Measurements from ENCODE around the gene KNL1.

GRCh38 chr15:40562691-40563090 is 31.4 kb upstream of the KNL1 start:
- TF ChIP-seq CTCF (conservative IDR thresholded peaks at IDR 0.05 in 1 of 2, IDR thresholded peaks at IDR 0.05 in 1 of 2; ENCODE audit: low read depth in 1 of 2, low read length in 2 of 2), result no peak
- no peak for TF ChIP-seq EZH2 (IDR thresholded peaks at IDR 0.05; ENCODE audit: low read length, missing control alignments)
